HG03354 (cell line): ENCODE measurements around the gene DCPS.
A peak's percentile ranks its signal among the peaks of the same experiment; 100 is the strongest.
"Not testable (repeated sequence)": the region's sequence is repeated elsewhere in the genome, so short reads cannot be mapped to it uniquely, and the experiment has no call there.

Source experiments
- ATAC-seq: cut with Tn5 transposase; IDR thresholded peaks from one replicate; pipeline ENCODE4 v1.9.1; 2021; ENCODE audit warnings: mild to moderate bottlenecking; ENCODE audit not compliant: unreplicated experiment, poor library complexity, severe bottlenecking

The DCPS gene

GRCh38 chr11:126370016-126370415 lies 66.2 kb downstream of the DCPS start:
- ATAC-seq, result no peak

GRCh38 chr11:126371595-126371994 lies 67.7 kb downstream of the DCPS start:
- no peak for ATAC-seq

- ATAC-seq, result not testable (repeated sequence)
Observed at GRCh38 chr11:126373389-126374066, 69.7 kb downstream of the DCPS start.

GRCh38 chr11:126374562-126375300 lies 70.9 kb downstream of the DCPS start:
- ATAC-seq, result not testable (repeated sequence)

GRCh38 chr11:126375726-126376125 lies 71.9 kb downstream of the DCPS start:
- no peak for ATAC-seq

- ATAC-seq, result no peak
Observed at GRCh38 chr11:126378763-126379162, 74.9 kb downstream of the DCPS start.

- no peak for ATAC-seq
Observed at GRCh38 chr11:126380909-126381308, 77.0 kb downstream of the DCPS start.

GRCh38 chr11:126381960-126382359 lies 78.1 kb downstream of the DCPS start:
- not testable (repeated sequence) for ATAC-seq

- not testable (repeated sequence) for ATAC-seq
Observed at GRCh38 chr11:126382641-126383040, 78.8 kb downstream of the DCPS start.

GRCh38 chr11:126383339-126384335 lies 79.8 kb downstream of the DCPS start:
- no peak for ATAC-seq

- ATAC-seq, result no peak
Observed at GRCh38 chr11:126384449-126385070, 80.7 kb downstream of the DCPS start.

GRCh38 chr11:126385991-126386728 lies 82.3 kb downstream of the DCPS start:
- ATAC-seq, result no peak

GRCh38 chr11:126386729-126387071 lies 82.8 kb downstream of the DCPS start:
- ATAC-seq, result not testable (repeated sequence)

- no peak for ATAC-seq
Observed at GRCh38 chr11:126387857-126388256, 84.0 kb downstream of the DCPS start.

- ATAC-seq, result no peak
Observed at GRCh38 chr11:126390272-126390867, 86.5 kb downstream of the DCPS start.

GRCh38 chr11:126391286-126391954 lies 87.6 kb downstream of the DCPS start:
- ATAC-seq, result no peak

GRCh38 chr11:126391970-126392632 lies 88.2 kb downstream of the DCPS start:
- ATAC-seq, result peak; percentile 84

GRCh38 chr11:126392633-126393013 lies 88.8 kb downstream of the DCPS start:
- peak; percentile 19 for ATAC-seq
